WTC11 (cell line): ENCODE results near the gene HMBS. TPM values are rescaled to one million over a fixed set of nuclear protein-coding genes. Genes with fewer than 3 reads are reported as not detected.
A peak's percentile ranks its signal among the peaks of the same experiment; 100 is the strongest.

Experiments used
- ATAC-seq: fragments of 200-7000 bp; cut with Tn5 transposase; 2 replicates; pipeline ENCODE4 v1.10.0; 2021; ENCODE audit warnings: mild to moderate bottlenecking, moderate library complexity
- CTCF ChIA-PET: fragments of 300-600 bp; sonication (Branson Sonifier 250); formaldehyde crosslinking; loops from one replicate; lab custom pipeline; 2021; ENCODE audit warnings: antibody characterized with exemption; lab: Charles Lee
- POLR2A ChIA-PET: fragments of 350-600 bp; sonication (Branson Sonifier 250); formaldehyde crosslinking; loops from one replicate; lab custom pipeline; 2021; ENCODE audit warnings: antibody characterized with exemption; lab: Charles Lee
- DNase-seq: peaks from one replicate; pipeline ENCODE4 v3.0.0; 2021; ENCODE audit warnings: low spot score
- H3K27ac Mint-ChIP-seq: 2 replicates; pipeline ENCODE4 v1.8.0; 2021; ENCODE audit warnings: mixed read lengths
- H3K27me3 Mint-ChIP-seq: 2 replicates; pipeline ENCODE4 v1.8.0; 2021; ENCODE audit warnings: low read depth, mild to moderate bottlenecking, moderate library complexity, mixed read lengths
- H3K36me3 Mint-ChIP-seq: 2 replicates; pipeline ENCODE4 v1.8.0; 2021; ENCODE audit warnings: mixed read lengths
- H3K4me1 Mint-ChIP-seq: 2 replicates; pipeline ENCODE4 v1.8.0; 2022; ENCODE audit warnings: mixed read lengths
- H3K4me3 Mint-ChIP-seq: 2 replicates; pipeline ENCODE4 v1.8.0; 2021; ENCODE audit warnings: mild to moderate bottlenecking, moderate library complexity, mixed read lengths
- H3K9me3 Mint-ChIP-seq: 2 replicates; pipeline ENCODE4 v1.8.0; 2021; ENCODE audit warnings: mixed read lengths
- ARID4B ChIP-seq: sonication (generic); formaldehyde crosslinking; IDR thresholded peaks from 2 replicates; pipeline ENCODE4 v1.8.0; 2023; ENCODE audit warnings: missing genetic modification reagents, mild to moderate bottlenecking, borderline replicate concordance
- ATF6 ChIP-seq: sonication (generic); formaldehyde crosslinking; IDR thresholded peaks from 2 replicates; pipeline ENCODE4 v1.8.1; 2023; ENCODE audit warnings: mild to moderate bottlenecking, missing genetic modification reagents
- CREM ChIP-seq: sonication (generic); formaldehyde crosslinking; IDR thresholded peaks from 2 replicates; pipeline ENCODE4 v1.8.1; 2022; ENCODE audit warnings: mild to moderate bottlenecking, missing genetic modification reagents, moderate library complexity
- CTCF ChIP-seq: fragments of 200-600 bp; IDR thresholded peaks from 2 replicates; pipeline ENCODE4 v1.8.0; 2022; ENCODE audit warnings: antibody characterized with exemption
- E2F1 ChIP-seq: sonication (generic); formaldehyde crosslinking; IDR thresholded peaks from 2 replicates; pipeline ENCODE4 v1.8.0; 2022; ENCODE audit warnings: mild to moderate bottlenecking, missing genetic modification reagents
- E2F5 ChIP-seq: sonication (generic); formaldehyde crosslinking; IDR thresholded peaks from 2 replicates; pipeline ENCODE4 v1.8.1; 2022; ENCODE audit warnings: mild to moderate bottlenecking, moderate library complexity, missing genetic modification reagents
- FOXP4 ChIP-seq: sonication (generic); formaldehyde crosslinking; IDR thresholded peaks from 2 replicates; pipeline ENCODE4 v1.8.0; 2022; ENCODE audit warnings: mild to moderate bottlenecking, missing genetic modification reagents
- HMGXB4 ChIP-seq: sonication (generic); formaldehyde crosslinking; IDR thresholded peaks from 2 replicates; pipeline ENCODE4 v1.8.1; 2023; ENCODE audit warnings: mild to moderate bottlenecking, moderate library complexity, missing genetic modification reagents
- JUN ChIP-seq: sonication (generic); formaldehyde crosslinking; IDR thresholded peaks from 2 replicates; pipeline ENCODE4 v1.8.0; 2023; ENCODE audit warnings: mild to moderate bottlenecking, missing genetic modification reagents
- SMAD3 ChIP-seq: sonication (generic); formaldehyde crosslinking; IDR thresholded peaks from 2 replicates; pipeline ENCODE4 v1.8.0; 2022; ENCODE audit warnings: missing genetic modification reagents, mild to moderate bottlenecking, borderline replicate concordance
- ZMAT4 ChIP-seq: fragments of 250-450 bp; sonication (Bioruptor Pico); IDR thresholded peaks from 2 replicates; pipeline ENCODE4 v1.9.0; 2021; ENCODE audit warnings: mild to moderate bottlenecking
- ZNF219 ChIP-seq: sonication (generic); formaldehyde crosslinking; IDR thresholded peaks from 2 replicates; pipeline ENCODE4 v1.8.0; 2023; ENCODE audit warnings: missing genetic modification reagents, mild to moderate bottlenecking, borderline replicate concordance
- ZNF423 ChIP-seq: fragments of 250-450 bp; sonication (Bioruptor Pico); IDR thresholded peaks from 2 replicates; pipeline ENCODE4 v2.1.2; 2022; ENCODE audit warnings: mild to moderate bottlenecking, moderate library complexity
- total RNA-seq: library from RNA; stranded (reverse); gene quantifications from 3 replicates; pipeline ENCODE4 v1.2.3, GENCODE V29; 2021

Gene HMBS
- total RNA-seq, 1 experiment from 2014 or later = 62.3 TPM

- POLR2A ChIA-PET = interaction anchor here (0.6 to 2.6 kb wide), 9 partner anchors 9 to 145 kb away, joined by 3 to 20 read pairs (median 5); partner anchors contain the start of genes CENATAC, DPAGT1, HMBS and NLRX1
Observed at GRCh38 chr11:119056421-119056999, 28.2 kb upstream of the HMBS start.

More at GRCh38 chr11:119056421-119056999, 28.2 kb upstream of the HMBS start:
- peak overlapping the region; percentile 88 for H3K27ac Mint-ChIP-seq
- peak; percentile 55 for DNase-seq
- peaks cover 17% of the 10 kb centered on the region for H3K4me1 Mint-ChIP-seq
- TF ChIP-seq ZMAT4 (CRISPR knock-in tag) (no peak), HMGXB4 (peak; percentile 47; the same call in 1 of the 2 replicates), CTCF (no peak), FOXP4 (0 out of 2 replicates have a peak, but pooled peaks have one; percentile 8), ARID4B (CRISPR knock-in tag) (peak; percentile 64; the same call in 1 of the 2 replicates), ZNF219 (CRISPR knock-in tag) (no peak), E2F1 (CRISPR knock-in tag) (0 out of 2 replicates have a peak, but pooled peaks have one; percentile 15), SMAD3 (CRISPR knock-in tag) (no peak), E2F5 (0 out of 2 replicates have a peak, but pooled peaks have one; percentile 48), CREM (CRISPR knock-in tag) (peak; percentile 29; the same call in 1 of the 2 replicates), JUN (CRISPR knock-in tag) (peak; percentile 41; the same call in 1 of the 2 replicates), ZNF423 (peak; percentile 37; the same call in 1 of the 2 replicates), ATF6 (CRISPR knock-in tag) (no peak)
- no peaks in the 10 kb centered on the region for H3K9me3 Mint-ChIP-seq
- peaks cover 45% of the 10 kb centered on the region for H3K36me3 Mint-ChIP-seq
- peak overlapping the region; percentile 89 for H3K4me3 Mint-ChIP-seq
- ATAC-seq = peak; percentile 0; the same call in 1 of the 2 replicates
- CTCF ChIA-PET = interaction anchor here (0.6 to 3.0 kb wide), 9 partner anchors 9 to 315 kb away, joined by 3 to 14 read pairs (median 4); partner anchors contain the start of genes CBL, CENATAC and VPS11
- no peaks in the 10 kb centered on the region for H3K27me3 Mint-ChIP-seq
